K562 (cell line): Measurements from ENCODE around the gene CNN3. TPM values are rescaled to one million over a fixed set of nuclear protein-coding genes. Genes with fewer than 3 reads are reported as not detected.

Experiments used
- ATAC-seq: fragments of 200-7000 bp; cut with Tn5 transposase; 3 replicates; pipeline ENCODE4 v1.9.1; 2020; ENCODE audit warnings: moderate library complexity
- BruUV-seq: library from RNA; stranded (reverse); fragments of 400-500 nt; replicated peaks from 2 replicates; lab custom pipeline; 2021; lab: Mats Ljungman, UMichigan
- CTCF ChIA-PET: fragments of 300-600 bp; formaldehyde crosslinking; extraction: SDS; loops from one replicate; lab custom pipeline; 2021; ENCODE audit warnings: low intra/inter-chr PET ratio; lab: Yijun Ruan, JAX
- POLR2A ChIA-PET: fragments of 300-600, 350-650 bp; sonication (Branson Sonifier 250); formaldehyde crosslinking; extraction: SDS; loops from one replicate; lab custom pipeline; 2021; ENCODE audit warnings: antibody characterized with exemption, inconsistent platforms; lab: Yijun Ruan, JAX
- DNase-seq, 4 experiments: peaks; one replicate each; pipeline versions ENCODE4 v3.0.0 to v3.0.0-alpha.2; 2011 to 2018; ENCODE audit warnings: low spot score in 3 of 4, mixed read lengths in 3 of 4; ENCODE audit errors: extremely low read depth in 1 of 4
- FAIRE-seq: peaks from 2 replicates; lab custom pipeline; 2011; peaks lifted over from hg19 to GRCh38; lab: Jason Lieb, UNC
- H2AFZ ChIP-seq: 2 replicates; pipeline ENCODE4 v1.6.0; 2011; ENCODE audit warnings: low read depth, low read length, control low read depth, inconsistent platforms
- H3K27ac ChIP-seq: fragments of 200-600 bp; 3 replicates; pipeline ENCODE4 v1.8.0; 2011; ENCODE audit warnings: low read depth, mild to moderate bottlenecking, control low read depth, inconsistent platforms, low read length, moderate library complexity, mixed read lengths; ENCODE audit errors: extremely low read depth
- H3K27me3 ChIP-seq, 2 experiments: fragments of 300-600 bp in 1 of 2; 2 replicates in 1 of 2; 3 replicates in 1 of 2; pipeline versions ENCODE4 v1.6.0 to v1.8.0; 2011; ENCODE audit warnings: inconsistent platforms in 2 of 2, low read length in 2 of 2, mild to moderate bottlenecking in 1 of 2, mixed read lengths in 1 of 2, moderate library complexity in 1 of 2; ENCODE audit not compliant: control insufficient read depth in 2 of 2, insufficient read depth in 2 of 2
- H3K36me3 ChIP-seq: fragments of 300-600 bp; 3 replicates; pipeline ENCODE4 v1.8.0; 2011; ENCODE audit warnings: mild to moderate bottlenecking, low read length, inconsistent platforms; ENCODE audit not compliant: control insufficient read depth, insufficient read depth
- H3K4me1 ChIP-seq, 2 experiments: fragments of 200-600 bp in 1 of 2; replicated peaks in 1 of 2; 2 replicates in 1 of 2; 3 replicates in 1 of 2; pipeline versions ENCODE4 v1.5.1 to v1.8.0; 2011; ENCODE audit warnings: inconsistent platforms in 2 of 2, low read length in 2 of 2, mild to moderate bottlenecking in 1 of 2, mixed read lengths in 1 of 2, moderate library complexity in 1 of 2; ENCODE audit not compliant: control insufficient read depth in 2 of 2, insufficient read depth in 2 of 2
- H3K4me2 ChIP-seq: 2 replicates; pipeline ENCODE4 v1.6.1; 2011; ENCODE audit warnings: low read length, control low read depth, inconsistent platforms, mixed read lengths; ENCODE audit not compliant: insufficient read depth
- H3K4me3 ChIP-seq: fragments of 200-600 bp; sonication (generic), shearing (Covaris generic); 2 replicates; pipeline ENCODE4 v1.5.1; 2016; ENCODE audit warnings: control low read depth, inconsistent platforms
- H3K79me2 ChIP-seq: fragments of 200-600 bp; 3 replicates; pipeline ENCODE4 v1.8.0; 2011; ENCODE audit warnings: low read length, inconsistent platforms; ENCODE audit not compliant: control insufficient read depth, insufficient read depth
- H3K9ac ChIP-seq, 2 experiments: 2 replicates each; pipeline versions ENCODE4 v1.6.0 to v1.6.1; 2011; ENCODE audit warnings: low read depth in 2 of 2, low read length in 2 of 2, control low read depth in 1 of 2, inconsistent platforms in 1 of 2, mild to moderate bottlenecking in 1 of 2, mixed read lengths in 1 of 2; ENCODE audit not compliant: insufficient read depth in 1 of 2
- H3K9me1 ChIP-seq: one replicate; pipeline ENCODE4 v1.6.0; 2011; ENCODE audit warnings: inconsistent platforms, mild to moderate bottlenecking, low read length, moderate library complexity; ENCODE audit not compliant: control insufficient read depth, insufficient read depth
- H3K9me3 ChIP-seq: replicated peaks from 2 replicates; pipeline ENCODE4 v1.5.1; 2011; ENCODE audit warnings: low read depth, low read length, inconsistent platforms; ENCODE audit not compliant: control insufficient read depth, insufficient read depth
- H4K20me1 ChIP-seq: replicated peaks from 2 replicates; pipeline ENCODE4 v1.6.1; 2011; ENCODE audit warnings: low read length, inconsistent platforms, mixed read lengths; ENCODE audit not compliant: control insufficient read depth, insufficient read depth
- BACH1 ChIP-seq: fragments of 200-800 bp; sonication (Bioruptor generic); IDR thresholded peaks from 2 replicates; pipeline ENCODE4 v1.6.1; 2016; ENCODE audit warnings: missing genetic modification characterization, missing compliant biosample characterization
- EGR1 ChIP-seq: fragments of 450-650 bp; conservative IDR thresholded peaks from 2 replicates; pipeline ENCODE4 v1.6.1; 2017; ENCODE audit warnings: mild to moderate bottlenecking
- ESRRB ChIP-seq: fragments of 250-450 bp; sonication (Bioruptor Pico); IDR thresholded peaks from 2 replicates; pipeline ENCODE4 v1.5.0; 2020; ENCODE audit warnings: mild to moderate bottlenecking, moderate library complexity, borderline replicate concordance
- FOXP1 ChIP-seq: sonication (generic); formaldehyde crosslinking; IDR thresholded peaks from 2 replicates; pipeline ENCODE4 v1.8.0; 2022; ENCODE audit warnings: mild to moderate bottlenecking, missing genetic modification reagents
- RHOXF2B ChIP-seq: fragments of 250-450 bp; sonication (Bioruptor Pico); conservative IDR thresholded peaks from 2 replicates; pipeline ENCODE4 v1.5.1; 2021
- SETDB1 ChIP-seq: IDR thresholded peaks from one replicate; pipeline ENCODE4 v1.6.1; 2012; ENCODE audit warnings: low read length, control low read depth, inconsistent platforms
- SMAD4 ChIP-seq: fragments of 250-450 bp; sonication (Bioruptor Pico); conservative IDR thresholded peaks from 2 replicates; pipeline ENCODE4 v1.8.0; 2021; ENCODE audit warnings: inconsistent platforms, mild to moderate bottlenecking, moderate library complexity
- ZNF324 ChIP-seq: fragments of 250-450 bp; sonication (Bioruptor Pico); IDR thresholded peaks from 2 replicates; pipeline ENCODE4 v1.4.0; 2020; ENCODE audit warnings: mild to moderate bottlenecking
- ZNF586 ChIP-seq: fragments of 450-650 bp; formaldehyde crosslinking; conservative IDR thresholded peaks from 2 replicates; pipeline ENCODE4 v1.4.0; 2020; ENCODE audit warnings: mild to moderate bottlenecking, moderate library complexity
- ZNF668 ChIP-seq: fragments of 250-450 bp; sonication (Bioruptor Pico); IDR thresholded peaks from 2 replicates; pipeline ENCODE4 v1.8.0; 2022; ENCODE audit warnings: mild to moderate bottlenecking, inconsistent platforms
- whole genome bisulfite sequencing: fragments of 100-300 bp; shearing (Covaris generic); methylation state at CpG from one replicate; pipeline ENCODE4 v1.1.6; 2016; ENCODE audit warnings: low coverage, mixed read lengths; ENCODE audit not compliant: insufficient coverage; ENCODE audit errors: missing lambda C conversion rate; 5-methylcytosine and 5-hydroxymethylcytosine counted together
- in situ Hi-C: fragments of 300-500 bp; cut with MboI; formaldehyde crosslinking; loops from 4 replicates; pipeline ENCODE4 v1.15.0; 2018; ENCODE audit warnings: inconsistent platforms, mixed read lengths
- intact Hi-C: fragments of 100-400 bp; cut with micrococcal nuclease; formaldehyde crosslinking; loops from 2 replicates; pipeline ENCODE4 v1.14.2; 2022
- polyA plus RNA-seq, 8 experiments: library from polyadenylated mRNA; depleted of rRNA in 4 of 8; stranded (reverse) in 5 of 8; unstranded in 3 of 8; fragments of >200 nt; fragmentation: Nextera tagmentation in 2 of 8; fragmentation: Illumina TruSeq in 1 of 8; extraction: Ambion mirVana in 2 of 8; extraction: Trizol in 1 of 8; gene quantifications; 2 replicates each; pipeline versions ENCODE4 v1.2.1 to v1.2.3, GENCODE V29; 2011 to 2014; ENCODE audit warnings: inconsistent platforms in 1 of 8, missing spikeins in 1 of 8
- total RNA-seq, 7 experiments: library from RNA; depleted of rRNA in 6 of 7; stranded (reverse); fragments of >200 nt in 6 of 7; fragmentation: Illumina TruSeq in 2 of 7; extraction: Trizol in 2 of 7; gene quantifications; 2 replicates each; pipeline versions ENCODE4 v1.2.1 to v1.2.3, GENCODE V29; 2011 to 2021; ENCODE audit warnings: low replicate concordance in 1 of 7
- TF ChIP-seq, protein P1 (sequence below): fragments of 250-450 bp; sonication (Bioruptor Pico); IDR thresholded peaks from 2 replicates; pipeline ENCODE4 v1.8.0; 2021; ENCODE audit warnings: borderline replicate concordance, mild to moderate bottlenecking, moderate library complexity; ENCODE audit not compliant: poor library complexity, severe bottlenecking
- TF ChIP-seq, protein P2 (sequence below): fragments of 450-650 bp; formaldehyde crosslinking; IDR thresholded peaks from 2 replicates; pipeline ENCODE4 v1.4.0; 2020; ENCODE audit warnings: mild to moderate bottlenecking
- TF ChIP-seq, protein P3 (sequence below): fragments of 450-650 bp; formaldehyde crosslinking; IDR thresholded peaks from 2 replicates; pipeline ENCODE4 v1.4.0; 2022; ENCODE audit warnings: mild to moderate bottlenecking, moderate library complexity

Gene CNN3
- total and polyA plus RNA-seq, 9 of the 15 experiments (the other 6 are each of a cell fraction or from before 2014, with no cell fraction given), result 0.06 to 0.62 (median 0.18) TPM; not detected in 4

DNA sequence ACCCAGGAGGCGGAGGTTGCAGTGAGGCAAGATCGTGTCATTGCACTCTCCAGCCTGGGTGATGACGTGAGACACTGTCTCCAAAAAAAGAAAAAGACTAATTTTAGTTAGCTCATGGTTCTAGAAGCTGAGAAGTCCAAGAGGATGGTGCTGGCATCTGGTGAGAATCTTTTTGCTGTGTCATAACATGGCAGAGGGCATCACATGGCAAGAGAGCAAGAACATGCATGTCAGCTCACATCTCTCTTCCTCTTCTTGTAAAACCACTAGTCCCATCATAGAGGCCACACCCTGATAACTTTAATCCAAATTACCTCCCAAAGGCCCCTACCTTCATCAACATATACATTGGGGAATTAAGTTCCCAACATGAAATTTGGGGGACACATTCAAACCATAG is 13.8 kb upstream of the CNN3 start:
- Histone ChIP-seq H3K9me1 (no peaks in the 10 kb centered on the region), H3K9ac (no peak overlapping the region), H4K20me1 (no peaks in the 10 kb centered on the region), H2AFZ (no peak overlapping the region), H3K4me3 (no peak overlapping the region), H3K4me1 (no peaks in the 10 kb centered on the region), H3K27ac (no peak overlapping the region), H3K79me2 (no peaks in the 10 kb centered on the region), H3K36me3 (no peaks in the 10 kb centered on the region), H3K9me3 (no peaks in the 10 kb centered on the region), H3K27me3 (peaks cover 6% of the 10 kb centered on the region in 2 experiments; a peak in 2 of 5 replicates), H3K4me2 (no peak overlapping the region)
- ATAC-seq, result no peak
- no peak for DNase-seq
- no TSS peak for BruUV-seq
- CTCF ChIA-PET, result no interaction called here
- POLR2A ChIA-PET, result interaction anchor here (0.5 kb wide), 1 partner anchor 61 kb away, joined by 3 read pairs; no protein-coding TSS in a partner anchor
- intact Hi-C loops, result no loop called here
- in situ Hi-C loops, result no loop called here
- TF ChIP-seq RHOXF2B (CRISPR knock-in tag) (no peak), FOXP1 (CRISPR knock-in tag) (no peak), ZNF324 (CRISPR knock-in tag) (no peak), ZNF586 (CRISPR knock-in tag) (no peak), ZNF668 (no peak), SETDB1 (no peak), EGR1 (no peak), ESRRB (CRISPR knock-in tag) (no peak), BACH1 (tag) (no peak), SMAD4 (CRISPR knock-in tag) (no peak)
- TF ChIP-seq, protein P1, sequence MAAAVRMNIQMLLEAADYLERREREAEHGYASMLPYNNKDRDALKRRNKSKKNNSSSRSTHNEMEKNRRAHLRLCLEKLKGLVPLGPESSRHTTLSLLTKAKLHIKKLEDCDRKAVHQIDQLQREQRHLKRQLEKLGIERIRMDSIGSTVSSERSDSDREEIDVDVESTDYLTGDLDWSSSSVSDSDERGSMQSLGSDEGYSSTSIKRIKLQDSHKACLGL, result no peak
- TF ChIP-seq, protein P2, sequence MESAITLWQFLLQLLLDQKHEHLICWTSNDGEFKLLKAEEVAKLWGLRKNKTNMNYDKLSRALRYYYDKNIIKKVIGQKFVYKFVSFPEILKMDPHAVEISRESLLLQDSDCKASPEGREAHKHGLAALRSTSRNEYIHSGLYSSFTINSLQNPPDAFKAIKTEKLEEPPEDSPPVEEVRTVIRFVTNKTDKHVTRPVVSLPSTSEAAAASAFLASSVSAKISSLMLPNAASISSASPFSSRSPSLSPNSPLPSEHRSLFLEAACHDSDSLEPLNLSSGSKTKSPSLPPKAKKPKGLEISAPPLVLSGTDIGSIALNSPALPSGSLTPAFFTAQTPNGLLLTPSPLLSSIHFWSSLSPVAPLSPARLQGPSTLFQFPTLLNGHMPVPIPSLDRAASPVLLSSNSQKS (CRISPR knock-in tag), result no peak
- TF ChIP-seq, protein P3, sequence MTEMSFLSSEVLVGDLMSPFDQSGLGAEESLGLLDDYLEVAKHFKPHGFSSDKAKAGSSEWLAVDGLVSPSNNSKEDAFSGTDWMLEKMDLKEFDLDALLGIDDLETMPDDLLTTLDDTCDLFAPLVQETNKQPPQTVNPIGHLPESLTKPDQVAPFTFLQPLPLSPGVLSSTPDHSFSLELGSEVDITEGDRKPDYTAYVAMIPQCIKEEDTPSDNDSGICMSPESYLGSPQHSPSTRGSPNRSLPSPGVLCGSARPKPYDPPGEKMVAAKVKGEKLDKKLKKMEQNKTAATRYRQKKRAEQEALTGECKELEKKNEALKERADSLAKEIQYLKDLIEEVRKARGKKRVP (CRISPR knock-in tag), result no peak
- WGBS, result 0% methylated on average over 2 of the region's 3 CpGs
- no peak for FAIRE-seq
